NCI-H2029 (cell line): Measurements from ENCODE around the gene CACNA2D3.
A peak's percentile ranks its signal among the peaks of the same experiment; 100 is the strongest.

Experiments
- DNase-seq: peaks from one replicate; lab custom pipeline; 2025; lab: John Stamatoyannopoulos, UW

Gene CACNA2D3

DNA sequence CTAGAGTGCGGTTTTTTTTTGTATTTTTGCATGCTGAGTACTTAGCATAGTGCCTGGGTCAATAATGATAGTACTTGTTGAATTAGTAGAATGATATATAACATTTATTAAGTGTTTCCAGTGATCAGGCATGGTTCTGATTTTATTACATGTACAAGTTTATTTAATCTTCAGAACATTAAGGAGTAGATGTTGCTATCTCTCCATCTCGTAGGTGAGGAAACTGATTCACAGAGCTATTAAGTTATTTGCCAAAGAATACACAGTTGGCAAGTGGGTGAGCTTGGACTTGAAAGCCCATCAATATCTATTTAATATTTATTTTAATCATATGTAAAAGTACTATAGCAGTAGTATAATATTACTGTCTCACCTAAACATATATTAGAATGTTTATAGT lies 219.5 kb downstream of the CACNA2D3 start:
- DNase-seq: no peak

- peak; percentile 37 for DNase-seq
Observed at GRCh38 chr3:54342676-54343075, 220.3 kb downstream of the CACNA2D3 start.

DNA sequence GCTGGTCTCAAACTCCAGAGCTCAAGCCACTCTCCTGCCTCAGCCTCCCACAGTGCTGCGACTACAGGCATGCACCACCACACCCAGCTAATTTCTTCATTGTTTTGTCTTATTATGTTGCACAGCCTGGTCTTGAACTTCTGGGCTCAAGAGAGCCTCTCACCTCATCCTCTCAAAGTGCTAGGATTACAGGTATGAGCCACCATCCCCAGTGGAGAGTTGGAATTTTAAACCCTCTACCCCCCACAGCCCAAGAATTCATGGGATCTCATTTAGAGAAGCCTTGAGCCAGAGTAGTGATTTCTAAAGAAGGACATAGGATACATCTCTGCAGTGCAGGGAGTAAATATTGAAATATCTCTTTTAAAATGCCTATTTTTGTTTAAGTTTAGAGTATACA lies 221.1 kb downstream of the CACNA2D3 start:
- no peak for DNase-seq

GRCh38 chr3:54344601-54345231 lies 222.4 kb downstream of the CACNA2D3 start:
- DNase-seq: no peak

DNA sequence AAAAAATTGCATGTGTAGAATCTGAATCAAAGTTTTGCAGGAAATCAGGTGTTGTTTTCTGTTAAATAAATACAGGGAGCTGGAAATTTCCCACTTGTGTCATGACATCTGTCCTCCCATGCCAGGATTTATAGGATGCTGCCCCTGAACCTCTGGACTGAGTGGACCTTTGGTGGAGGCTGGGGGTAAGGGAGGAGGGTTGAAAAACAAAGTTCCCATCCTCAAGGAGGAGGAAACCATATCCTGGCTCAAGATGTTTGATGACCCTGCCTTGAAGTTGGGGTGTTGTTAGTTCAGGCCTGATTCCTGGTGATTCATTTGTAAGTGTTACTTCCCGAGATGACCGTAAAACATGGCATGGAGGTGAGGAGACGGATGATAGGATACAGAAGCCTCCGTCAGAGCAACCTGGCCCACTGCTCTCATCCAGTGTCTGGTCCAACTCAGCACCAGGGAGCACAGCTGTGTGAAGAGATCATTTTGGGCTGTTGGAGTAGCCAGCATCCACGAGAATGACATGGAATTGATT lies 223.6 kb downstream of the CACNA2D3 start:
- DNase-seq: no peak

DNA sequence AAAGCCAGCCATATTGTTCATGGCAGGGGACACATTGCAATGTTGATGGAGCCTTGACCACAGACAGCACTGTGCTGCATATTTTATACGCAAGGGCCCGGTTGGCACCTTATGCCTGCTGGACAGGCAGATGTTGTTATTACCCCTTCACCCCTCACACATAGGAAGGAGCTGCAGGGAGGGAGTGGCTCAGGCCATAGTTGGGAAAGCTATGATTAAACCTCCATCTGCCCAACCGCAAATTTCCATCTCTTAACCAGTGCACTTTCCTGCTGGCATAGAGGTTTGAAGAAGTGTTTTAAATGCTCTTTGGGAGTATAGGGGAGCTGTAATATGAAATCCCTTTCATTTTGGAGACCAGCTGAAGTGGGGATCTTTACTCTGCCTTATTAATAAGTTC lies 224.7 kb downstream of the CACNA2D3 start:
- no peak for DNase-seq

DNA sequence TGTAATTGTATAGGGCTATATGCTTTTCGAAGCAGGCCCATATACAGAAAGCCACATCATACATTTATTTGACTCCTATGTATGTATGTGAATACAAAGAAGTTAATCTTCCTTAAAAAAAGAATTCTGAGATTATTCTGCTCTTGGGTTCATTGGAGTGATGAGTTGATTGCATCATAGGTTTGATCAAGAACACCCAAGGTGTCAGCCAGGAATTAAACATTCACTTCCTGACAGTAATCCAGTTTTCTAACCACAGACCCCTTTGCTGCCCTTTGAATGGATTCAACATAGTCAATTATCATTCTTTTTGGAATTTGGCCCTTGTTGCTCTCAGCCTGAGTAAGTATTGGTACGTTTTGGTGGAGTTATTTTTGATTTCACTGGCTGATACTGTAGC lies 225.6 kb downstream of the CACNA2D3 start:
- DNase-seq: no peak

GRCh38 chr3:54349231-54349652 lies 226.9 kb downstream of the CACNA2D3 start:
- DNase-seq: no peak

DNA sequence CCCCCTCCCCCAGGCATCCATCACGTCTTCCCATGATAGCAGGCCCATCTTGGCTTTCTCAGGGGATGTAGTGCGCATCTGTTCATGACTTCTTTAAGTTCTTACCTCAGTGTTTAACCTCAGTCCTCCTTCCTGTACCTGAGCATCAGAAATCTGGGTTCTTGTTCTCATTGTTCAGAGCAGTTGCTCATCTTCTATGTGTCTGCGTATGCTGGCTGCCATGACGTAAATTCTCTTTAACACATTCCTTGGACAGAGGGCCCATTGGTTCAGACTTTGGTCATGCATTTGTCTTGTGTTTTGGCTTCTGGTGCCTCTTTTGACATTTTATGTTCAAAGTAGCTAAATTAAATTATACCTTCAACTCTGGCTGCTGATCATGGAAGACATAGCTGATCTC lies 227.3 kb downstream of the CACNA2D3 start:
- DNase-seq: no peak

GRCh38 chr3:54353546-54353945 lies 231.2 kb downstream of the CACNA2D3 start:
- DNase-seq: no peak

- DNase-seq: no peak
Observed at GRCh38 chr3:54353946-54354345, 231.6 kb downstream of the CACNA2D3 start.

DNA sequence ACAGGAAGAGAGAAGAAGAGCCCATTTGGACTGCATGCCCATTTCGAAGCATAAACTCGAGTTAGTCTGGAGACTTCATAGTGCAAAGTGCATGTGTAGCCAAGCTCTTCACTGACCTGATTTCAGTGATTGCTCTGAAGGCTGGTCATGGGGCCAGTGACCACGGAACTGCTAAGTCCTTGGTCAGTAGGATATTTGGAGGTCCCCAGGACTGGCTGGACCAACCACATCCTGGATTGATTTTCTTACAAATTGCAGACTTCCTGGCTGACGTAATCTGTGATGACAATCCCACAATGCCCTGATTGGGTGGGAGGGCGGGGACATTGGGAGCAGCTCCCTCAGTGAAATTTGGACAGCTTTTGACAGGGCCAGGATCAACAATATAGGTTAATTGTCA lies 233.4 kb downstream of the CACNA2D3 start:
- DNase-seq: no peak

- DNase-seq: no peak
Observed at GRCh38 chr3:54356261-54357045, 234.1 kb downstream of the CACNA2D3 start.

DNA sequence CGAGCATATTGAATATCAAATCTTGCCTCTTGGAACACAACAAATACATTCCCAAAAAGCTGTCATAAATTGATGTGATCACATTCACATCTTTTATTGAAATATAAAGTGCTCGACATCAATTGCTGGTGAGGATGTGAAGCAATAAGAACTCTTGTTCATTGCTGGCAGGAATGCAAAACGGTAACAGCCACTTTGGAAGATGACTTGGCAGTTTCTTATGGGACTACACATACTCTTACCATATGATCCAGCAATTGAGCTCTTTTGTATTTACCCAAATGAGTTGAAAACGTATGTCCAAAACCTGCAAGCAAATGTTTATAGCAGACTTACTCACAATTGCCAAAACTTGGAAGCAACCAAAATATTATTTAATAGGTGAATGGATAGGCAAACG lies 234.9 kb downstream of the CACNA2D3 start:
- no peak for DNase-seq

GRCh38 chr3:54358316-54358715 lies 236.0 kb downstream of the CACNA2D3 start:
- DNase-seq: no peak

DNA sequence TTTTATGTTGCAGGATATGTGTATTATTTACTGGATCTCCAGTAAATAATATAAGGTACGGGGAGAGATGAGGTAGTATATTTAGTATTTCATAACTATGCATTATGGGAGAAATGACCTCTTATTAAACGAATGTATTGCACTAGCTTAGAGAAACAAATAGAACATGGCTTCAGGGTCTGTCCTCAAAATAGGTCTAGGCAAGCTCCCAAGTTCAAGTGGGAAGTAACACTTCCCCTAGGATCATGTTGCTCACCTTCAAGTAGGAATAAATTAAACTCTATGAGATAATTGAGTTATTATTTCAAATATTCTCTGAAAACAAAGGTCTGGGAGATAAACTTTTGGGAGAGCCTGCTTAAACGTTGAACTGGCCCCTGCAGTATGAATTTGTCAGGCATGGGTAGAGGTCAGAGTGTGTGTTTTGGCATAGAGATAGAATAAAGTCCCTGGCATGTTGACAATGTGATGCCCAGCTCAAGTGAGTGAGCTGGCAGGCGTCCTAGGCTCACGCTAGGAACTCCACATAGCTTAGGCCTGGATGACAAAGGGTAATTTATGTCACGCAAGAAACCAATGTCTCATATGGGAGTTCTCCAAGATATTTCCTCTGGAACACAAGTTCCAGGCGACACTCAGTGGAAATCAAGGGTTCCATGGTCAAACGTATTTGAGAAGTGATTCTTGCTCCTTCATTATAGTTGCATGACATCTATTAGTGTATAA lies 236.8 kb downstream of the CACNA2D3 start:
- DNase-seq: peak; percentile 69

DNA sequence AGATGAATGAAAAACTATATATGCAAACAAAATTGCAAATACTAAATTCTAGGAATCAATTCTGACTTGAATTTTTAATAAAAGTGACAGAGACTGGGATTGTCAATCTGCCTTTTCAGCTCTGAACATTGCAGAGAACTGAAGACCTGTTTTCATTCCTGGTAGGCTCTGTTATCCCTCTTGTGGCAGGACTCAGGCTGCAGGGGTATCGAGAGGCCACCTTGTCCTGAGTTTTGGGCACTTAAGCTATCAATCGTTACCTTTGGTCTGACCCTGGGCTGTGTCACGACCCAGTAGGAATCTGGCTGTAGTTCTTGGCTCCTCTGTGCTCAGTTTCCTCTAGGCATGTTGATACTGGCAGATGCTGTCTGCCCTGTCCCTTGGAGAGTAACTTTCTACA lies 238.0 kb downstream of the CACNA2D3 start:
- DNase-seq: no peak

GRCh38 chr3:54361746-54362283 lies 239.5 kb downstream of the CACNA2D3 start:
- no peak for DNase-seq

GRCh38 chr3:54366007-54366750 lies 243.8 kb downstream of the CACNA2D3 start:
- DNase-seq: no peak

DNA sequence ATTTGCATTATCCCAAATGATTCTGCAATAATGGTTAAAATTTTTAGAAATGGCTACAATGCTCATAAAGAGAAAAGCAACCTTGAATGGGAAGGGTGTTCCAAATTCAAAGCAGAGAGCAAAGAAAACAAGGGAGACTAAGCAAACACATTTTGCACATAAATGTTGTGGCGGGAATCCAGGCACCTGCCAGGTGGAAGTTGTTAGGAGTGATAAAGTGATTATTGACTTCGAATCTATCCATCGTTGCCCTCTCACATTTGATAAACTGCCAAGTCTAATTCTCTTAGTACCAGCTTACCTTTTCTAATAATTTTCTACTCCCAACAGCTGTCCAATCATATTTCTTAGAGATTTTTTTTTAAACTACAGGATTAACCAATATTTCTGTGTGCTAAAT lies 244.5 kb downstream of the CACNA2D3 start:
- DNase-seq: no peak

DNA sequence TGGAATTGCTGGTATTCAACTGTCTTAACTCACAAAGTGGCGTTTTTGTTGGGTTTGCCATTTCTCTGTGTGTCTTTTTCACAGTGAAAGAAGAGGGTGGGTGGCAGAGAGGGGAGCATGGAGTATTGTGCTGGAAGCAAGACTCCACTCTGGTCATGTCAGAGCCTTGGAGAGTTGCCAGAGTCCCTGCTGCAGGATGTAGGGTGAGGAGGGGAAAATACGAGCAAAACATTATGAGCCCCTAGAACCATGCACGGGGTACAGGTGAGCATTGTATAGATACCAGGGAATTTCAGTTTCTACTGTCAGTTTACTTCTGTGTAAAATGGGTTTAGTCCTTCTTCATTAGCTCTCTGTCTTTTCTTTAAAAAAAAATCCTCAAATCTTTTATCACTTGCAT lies 249.9 kb downstream of the CACNA2D3 start:
- DNase-seq: no peak
